GM18907 (cell line): ENCODE measurements around the gene TSPAN16.

Experiments used
- ATAC-seq: cut with Tn5 transposase; IDR thresholded peaks from one replicate; pipeline ENCODE4 v1.9.1; 2021; ENCODE audit warnings: mild to moderate bottlenecking, moderate library complexity; ENCODE audit not compliant: unreplicated experiment

The TSPAN16 gene, protein sequence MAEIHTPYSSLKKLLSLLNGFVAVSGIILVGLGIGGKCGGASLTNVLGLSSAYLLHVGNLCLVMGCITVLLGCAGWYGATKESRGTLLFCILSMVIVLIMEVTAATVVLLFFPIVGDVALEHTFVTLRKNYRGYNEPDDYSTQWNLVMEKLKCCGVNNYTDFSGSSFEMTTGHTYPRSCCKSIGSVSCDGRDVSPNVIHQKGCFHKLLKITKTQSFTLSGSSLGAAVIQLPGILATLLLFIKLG

DNA sequence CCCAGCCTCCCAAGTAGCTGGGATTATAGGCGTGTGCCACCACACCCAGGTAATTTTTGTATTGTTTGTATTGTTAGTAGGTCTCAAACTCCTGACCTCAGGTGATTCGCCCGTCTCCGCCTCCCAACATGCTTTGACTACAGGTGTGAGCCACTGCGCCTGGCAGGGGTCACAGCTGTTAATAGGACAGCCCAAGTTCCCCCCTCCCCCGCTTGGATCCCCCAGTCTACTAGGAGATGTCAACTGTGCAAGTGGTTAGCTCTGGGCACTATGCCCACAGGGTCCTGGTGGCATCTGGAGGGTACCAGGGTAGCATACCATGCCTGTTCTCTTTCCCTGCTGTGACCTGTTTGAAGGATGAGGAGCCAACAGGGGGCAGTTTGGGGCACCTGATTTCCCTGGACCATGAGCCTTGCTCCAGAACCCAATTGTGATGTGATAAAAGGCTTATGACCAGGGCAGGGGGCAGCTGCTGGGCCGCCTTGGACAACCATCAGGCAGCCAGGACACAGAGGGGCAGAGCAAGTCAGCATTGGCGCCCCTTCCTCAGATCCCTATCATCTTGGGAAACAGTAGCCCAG is at the start of gene TSPAN16:
TSS of gene TSPAN16 (plus strand) at position 496 of the 581 bp plus-strand sequence. CDS start 138 bp downstream, outside the sequence.
- ATAC-seq, result no peak

DNA sequence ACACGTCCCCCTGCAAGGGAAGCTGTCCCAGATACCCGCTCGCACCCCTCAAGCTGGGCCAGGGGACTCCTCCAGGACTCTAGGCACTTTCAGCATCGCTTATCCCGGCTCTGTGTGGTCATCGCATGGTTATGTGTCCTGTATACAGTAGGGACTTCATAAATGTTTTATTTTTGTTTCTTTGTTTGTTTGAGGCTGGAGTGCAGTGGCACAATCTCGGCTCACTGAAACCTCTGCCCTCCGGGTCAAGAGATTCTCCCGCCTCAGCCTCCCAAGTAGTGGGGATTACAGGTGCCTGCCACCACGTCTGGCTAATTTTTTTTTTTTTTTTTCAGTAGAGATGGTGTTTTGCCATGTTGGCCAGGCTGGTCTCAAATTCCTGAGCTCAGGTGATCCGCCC is 49.0 kb upstream of the TSPAN16 start:
- ATAC-seq, result no peak

DNA sequence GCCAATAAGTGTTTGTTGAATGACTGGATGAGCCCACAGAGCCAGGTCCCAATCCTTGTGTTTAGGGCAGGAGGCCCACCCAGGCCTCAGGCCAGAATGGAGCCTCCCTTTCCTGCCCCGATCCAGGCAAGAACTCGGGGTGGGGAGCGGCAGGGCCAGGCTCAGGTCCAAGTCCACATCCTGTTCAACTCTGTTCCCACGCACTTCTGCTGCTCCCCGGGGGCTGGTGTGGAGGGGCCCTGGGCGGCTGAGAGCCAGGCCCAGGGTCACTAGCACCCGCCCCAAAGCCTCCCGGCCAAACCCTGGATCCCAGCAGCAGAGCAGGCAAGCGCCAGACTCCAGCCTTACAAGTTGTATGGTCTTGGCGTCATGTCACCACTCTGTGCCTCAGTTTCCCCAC is 48.6 kb upstream of the TSPAN16 start:
- no peak for ATAC-seq

DNA sequence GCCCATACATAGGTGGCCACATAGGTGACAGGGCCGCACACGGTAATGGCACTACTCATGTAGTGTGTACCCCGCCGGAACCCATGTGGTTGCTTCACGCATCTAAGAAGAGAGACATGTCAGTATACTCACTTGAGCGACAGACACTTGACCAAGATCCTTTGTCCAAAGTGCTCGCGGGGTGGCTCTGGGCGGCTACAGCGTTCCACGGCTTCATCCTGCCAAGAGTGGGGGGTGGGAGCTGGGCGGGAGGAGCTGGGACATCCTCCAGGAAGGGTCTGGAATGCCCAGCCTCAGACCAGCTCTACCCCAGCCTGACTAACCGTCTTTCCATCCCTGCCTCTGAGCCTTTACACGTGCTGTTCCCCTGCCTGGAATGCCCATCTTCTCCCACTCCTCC is 48.0 kb upstream of the TSPAN16 start:
- no peak for ATAC-seq

DNA sequence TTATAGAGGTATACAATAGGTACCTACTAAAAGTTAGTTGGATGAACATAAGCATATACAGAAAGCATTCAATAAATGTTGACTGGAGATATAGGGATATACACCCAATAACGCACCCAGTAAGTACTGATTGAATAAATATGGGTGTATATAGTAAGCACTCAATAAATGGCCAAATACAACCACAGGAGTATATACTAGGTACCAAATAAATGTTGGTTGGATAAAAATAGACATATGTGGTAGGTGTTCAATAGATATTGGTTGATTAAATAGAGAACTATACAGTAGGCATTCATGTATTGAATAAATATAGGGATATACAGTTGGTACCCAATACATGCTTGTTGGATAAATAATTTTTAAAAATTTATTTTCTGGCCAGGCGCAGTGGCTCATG is 47.1 kb upstream of the TSPAN16 start:
- ATAC-seq, result no peak

DNA sequence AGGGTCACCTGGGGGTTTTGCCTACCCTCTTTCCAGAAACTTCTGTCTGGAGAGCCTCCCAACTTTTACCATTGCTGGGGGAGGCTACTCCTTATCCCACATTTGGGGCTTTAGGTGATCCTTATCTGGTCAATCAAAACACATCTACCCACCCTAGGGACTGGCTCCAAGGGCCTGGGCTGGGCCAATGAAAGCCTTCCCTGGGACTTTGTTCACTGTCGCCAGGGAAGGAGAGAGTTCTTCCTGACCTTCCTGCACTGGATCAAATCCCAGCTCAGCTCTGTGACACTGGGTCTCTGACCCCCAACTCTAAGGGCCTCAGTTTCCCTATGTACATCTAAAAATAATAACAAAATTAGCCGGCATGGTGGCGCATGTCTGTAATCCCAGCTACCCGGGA is 44.7 kb upstream of the TSPAN16 start:
- ATAC-seq, result no peak

DNA sequence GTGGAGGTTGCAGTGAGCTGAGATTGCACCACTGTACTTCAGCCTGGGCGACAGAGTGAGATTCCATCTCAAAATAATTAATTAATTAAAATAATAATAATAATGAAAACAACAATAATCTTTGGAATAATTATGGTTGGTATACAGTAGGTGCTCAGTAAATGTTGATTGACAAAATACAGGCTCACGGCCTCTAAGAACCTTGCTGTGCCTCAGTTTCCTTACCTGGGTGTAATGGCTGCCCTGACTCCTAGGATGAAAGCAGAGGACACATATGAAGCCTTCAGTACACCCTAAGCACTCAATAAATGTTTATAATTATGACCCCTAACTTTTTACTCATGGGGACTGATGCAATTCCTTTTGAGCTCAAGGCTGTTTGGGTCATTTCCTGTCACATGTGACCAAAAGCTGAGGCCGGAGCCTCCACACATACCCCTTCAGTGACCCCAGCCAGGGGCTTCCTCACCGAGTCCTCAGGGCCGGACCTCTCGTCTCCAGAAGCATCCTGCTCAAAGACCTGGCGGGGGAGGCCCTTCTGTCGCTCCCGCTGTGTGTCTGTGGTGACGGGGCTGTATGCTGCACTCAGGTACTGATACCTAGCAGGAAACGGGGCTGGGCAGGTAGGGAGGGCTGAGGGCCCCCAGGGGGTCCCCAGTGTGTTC is 44.2 kb upstream of the TSPAN16 start:
- ATAC-seq, result no peak

DNA sequence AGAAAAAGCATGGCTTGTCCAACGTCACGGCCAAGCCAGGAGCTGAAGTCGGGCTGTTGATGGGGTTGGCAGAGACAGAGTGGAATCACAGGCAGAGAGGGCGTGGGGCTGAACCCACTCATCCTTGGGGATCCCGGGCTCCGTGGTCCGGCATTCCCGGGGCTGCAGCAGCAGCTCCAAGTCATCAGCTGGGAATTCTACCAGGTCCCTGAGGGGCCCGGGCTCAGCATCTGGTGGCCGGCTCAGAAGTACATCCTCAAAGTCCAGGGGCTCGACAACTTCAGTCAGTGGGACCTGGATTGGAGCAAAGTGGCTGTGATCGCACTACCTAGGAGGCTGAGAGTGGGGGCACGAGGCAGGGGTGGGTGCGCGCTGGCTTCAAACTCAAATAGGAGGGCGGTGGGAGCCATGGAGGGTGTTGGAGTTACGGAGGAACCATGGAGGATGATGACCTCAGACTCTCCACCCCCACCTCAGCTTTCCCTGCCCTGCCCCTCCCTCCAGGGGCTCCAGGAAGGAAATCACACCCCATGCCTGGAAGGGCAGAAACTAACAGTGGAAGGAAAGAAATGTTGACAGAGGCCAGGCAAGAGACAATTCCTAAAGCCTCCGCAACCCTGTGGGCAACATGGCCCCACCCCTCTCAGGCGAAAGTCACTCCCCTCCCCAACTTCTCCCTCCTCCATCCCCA is 43.1 kb upstream of the TSPAN16 start:
- no peak for ATAC-seq

DNA sequence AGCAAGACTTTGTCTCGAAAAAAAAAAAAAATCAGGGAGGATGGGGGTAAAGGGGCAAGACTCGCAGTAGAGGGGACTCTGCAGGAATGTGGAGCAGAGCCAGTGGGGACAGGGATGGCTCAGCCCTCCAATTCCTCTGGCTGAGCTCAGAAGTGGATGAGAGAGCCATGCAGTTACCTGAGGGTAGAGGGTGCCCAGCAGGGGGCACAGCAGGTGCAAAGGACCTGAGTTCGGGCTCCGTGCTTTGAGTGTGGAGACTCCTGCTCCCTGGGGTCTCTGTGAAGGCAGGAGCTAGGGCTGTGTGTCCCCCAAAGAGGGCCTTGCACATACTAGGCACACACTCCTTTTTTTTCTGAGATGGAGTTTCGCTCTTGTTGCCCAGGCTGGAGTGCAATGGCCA is 41.3 kb upstream of the TSPAN16 start:
- ATAC-seq, result no peak

DNA sequence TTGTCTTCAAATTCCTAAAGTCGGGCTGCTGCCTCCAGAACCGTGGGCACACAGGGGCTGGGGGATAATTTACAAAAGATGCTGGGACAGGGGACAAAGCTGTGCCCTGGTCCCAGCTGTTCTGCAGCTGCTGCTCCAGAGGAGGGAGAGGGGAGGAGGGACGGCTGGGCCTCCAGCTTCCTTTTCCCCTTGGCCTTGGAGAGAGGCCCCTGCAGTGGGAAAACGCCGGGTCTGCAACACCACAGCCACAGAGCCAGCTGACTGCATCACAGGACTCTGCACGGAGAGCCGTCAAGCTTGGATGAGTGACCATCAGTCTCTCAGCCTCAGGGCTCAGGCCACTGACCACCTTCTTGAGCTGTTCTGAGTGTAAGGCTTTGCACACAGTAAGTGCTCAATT is 39.8 kb upstream of the TSPAN16 start:
- no peak for ATAC-seq

DNA sequence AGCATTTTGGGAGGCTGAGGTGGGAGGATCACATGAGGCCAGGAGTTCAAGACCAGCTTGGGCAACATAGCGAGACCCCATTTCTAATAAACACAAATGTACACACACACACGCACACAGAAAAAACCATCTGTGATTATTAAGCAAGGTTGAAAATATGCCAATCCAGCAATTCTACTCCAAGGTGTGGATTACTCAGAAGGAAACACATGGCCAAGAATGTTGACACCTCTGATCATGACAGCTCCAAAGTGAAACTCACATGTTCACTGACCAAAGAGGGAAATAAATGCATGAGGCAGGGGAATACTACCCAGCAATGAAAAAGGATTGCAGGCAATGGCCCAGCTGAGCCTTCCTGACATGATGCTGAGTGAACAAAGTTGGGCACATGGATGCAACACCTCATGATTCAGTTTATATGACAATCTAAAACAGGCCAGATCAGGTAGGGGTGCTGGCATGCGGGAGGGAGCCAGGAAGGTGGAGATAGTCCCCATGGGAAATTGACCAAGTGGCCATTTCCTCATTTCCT is 38.0 kb upstream of the TSPAN16 start:
- no peak for ATAC-seq

DNA sequence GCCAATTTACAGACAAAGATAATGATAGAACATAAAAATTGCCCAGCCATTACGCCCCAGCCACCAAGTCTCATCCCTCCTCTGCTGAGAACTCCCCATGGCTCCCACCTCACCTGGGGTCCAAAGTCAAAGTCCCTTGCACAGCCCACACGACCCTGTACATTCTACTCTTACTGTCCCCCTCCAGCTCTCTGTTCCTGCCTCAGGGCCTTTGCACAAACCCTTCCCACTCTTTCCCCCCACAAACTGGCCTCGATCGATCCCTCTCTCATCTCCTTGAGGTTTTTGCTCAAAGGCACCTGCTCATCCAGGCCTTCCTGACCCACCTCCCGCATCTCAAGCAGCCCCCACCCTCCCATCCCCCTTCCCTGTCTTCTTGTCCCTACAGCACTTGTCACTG is 35.0 kb upstream of the TSPAN16 start:
- ATAC-seq, result no peak

DNA sequence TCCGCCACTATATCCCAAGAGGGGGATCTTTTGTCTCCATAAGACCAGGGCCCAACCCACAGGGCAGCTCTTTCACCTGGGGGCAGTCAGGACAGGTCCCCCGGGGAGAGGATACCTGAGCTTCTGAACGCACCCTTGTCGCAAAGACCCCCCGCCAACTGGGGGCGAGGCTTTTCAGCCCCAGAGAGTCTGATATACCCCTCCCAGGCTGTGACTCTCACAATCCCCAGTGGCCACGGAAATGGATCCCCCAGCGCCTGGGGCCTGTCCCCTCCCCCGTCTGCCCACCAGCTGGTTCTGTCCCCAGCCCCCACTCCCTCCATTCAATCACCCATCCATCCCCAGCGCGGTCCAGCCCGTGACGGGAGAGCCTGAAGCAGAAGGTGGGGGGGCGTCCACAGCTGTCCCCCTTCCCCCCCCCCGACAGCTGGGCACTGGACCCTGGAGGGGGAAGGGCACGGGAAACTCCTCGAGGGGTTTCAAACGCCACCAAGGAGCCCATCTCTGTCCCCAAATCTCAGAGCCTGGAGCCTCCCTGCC is 34.5 kb upstream of the TSPAN16 start:
- ATAC-seq, result no peak

DNA sequence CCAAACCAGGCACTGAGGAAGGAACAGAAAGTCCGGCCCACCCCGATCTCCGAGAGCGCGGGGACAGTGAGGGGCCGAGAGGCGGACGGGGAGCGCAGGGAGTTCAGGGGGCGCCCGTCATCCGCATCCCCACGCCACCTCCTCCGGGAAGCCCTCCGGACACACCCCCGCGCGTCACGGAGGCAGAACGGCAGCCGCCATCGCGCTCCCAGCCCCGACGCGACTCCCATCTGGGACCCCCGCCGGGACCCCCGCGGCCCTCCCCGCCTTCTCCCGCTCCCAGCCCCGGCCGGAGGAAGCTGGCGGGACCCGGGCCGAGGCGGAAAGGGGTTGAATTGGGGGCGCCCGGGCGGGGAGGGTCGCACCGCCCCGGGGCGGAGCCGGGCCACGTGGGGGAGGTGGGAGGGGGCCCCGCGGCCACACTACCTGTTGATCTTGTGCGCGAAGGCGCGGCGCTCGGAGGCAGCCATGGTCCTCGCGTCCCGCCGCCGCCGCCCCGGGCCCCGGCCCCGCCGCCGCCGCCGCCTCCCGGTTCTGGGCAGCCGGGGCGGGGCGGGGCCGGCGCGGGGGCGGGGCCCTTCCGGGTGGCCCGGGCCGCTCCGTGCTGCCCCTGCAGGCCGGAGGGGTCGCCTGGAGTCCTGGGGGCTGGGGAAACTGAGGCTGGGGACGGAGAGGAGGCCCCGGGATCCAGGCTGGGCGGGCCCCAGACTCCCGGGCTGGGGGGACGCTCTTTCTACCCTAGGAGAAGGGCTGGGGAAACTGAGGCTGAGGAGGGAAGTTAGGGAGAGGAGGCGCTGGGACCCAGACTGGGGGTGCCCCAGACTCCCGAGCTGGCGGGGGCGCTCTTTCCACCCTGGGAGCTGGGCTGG is 33.8 kb upstream of the TSPAN16 start, which contains the start of gene DOCK6:
TSS of gene DOCK6 (minus strand) at position 554 of the 869 bp plus-strand sequence. CDS start at position 470, 84 bp downstream.
- no peak for ATAC-seq

DNA sequence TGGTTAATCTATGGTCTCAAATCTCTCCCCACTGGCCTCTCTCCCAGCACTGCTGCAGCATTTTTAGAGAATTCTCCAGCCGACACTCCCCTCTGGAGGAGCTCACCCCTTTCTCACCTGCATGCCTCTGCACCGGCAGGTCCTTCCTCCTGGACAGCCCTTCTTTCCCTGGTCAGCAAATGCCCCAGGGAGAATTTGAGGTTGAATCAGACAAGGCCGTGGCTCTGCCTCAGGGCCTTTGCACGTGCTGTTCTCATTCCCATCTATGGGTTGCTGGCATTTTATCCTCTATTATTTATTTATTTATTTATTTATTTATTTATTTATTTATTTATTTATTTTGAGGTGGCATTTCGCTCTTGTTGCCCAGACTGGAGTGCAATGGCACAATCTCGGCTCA is 32.2 kb upstream of the TSPAN16 start:
- ATAC-seq, result no peak

DNA sequence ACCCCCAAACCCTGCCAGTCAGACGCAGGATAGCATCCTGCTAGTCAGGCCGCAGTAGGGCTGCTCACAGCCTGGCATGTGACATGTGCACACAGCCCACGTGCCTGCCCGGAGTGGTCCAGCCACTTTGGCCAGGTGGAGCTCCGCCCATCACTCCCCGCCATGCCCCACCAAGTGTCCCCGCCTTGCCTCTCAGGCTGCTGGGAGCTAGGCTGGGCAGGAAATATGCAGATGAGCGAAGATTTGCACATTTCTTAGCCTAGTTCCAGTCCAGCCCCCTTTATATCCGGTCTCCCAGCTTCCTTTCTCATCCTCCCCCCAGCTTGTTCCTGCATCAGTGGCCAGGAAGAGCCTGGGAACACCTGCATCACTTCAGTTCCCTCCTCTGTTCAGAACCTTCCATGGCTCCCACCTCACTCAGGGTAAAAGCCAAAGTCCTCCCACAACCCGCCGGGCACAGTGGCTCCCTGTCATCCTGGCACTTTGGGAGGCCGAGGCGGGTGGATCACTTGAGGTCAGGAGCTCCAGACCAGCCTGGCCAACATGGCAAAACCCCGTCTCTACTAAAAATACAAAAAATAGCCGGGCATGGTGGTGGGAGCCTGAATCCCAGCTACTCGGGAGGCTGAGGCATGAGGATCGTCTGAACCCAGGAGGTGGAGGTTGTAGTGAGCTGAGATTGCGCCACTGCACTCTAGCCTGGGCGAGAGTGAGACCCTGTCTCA is 31.3 kb upstream of the TSPAN16 start:
- no peak for ATAC-seq

DNA sequence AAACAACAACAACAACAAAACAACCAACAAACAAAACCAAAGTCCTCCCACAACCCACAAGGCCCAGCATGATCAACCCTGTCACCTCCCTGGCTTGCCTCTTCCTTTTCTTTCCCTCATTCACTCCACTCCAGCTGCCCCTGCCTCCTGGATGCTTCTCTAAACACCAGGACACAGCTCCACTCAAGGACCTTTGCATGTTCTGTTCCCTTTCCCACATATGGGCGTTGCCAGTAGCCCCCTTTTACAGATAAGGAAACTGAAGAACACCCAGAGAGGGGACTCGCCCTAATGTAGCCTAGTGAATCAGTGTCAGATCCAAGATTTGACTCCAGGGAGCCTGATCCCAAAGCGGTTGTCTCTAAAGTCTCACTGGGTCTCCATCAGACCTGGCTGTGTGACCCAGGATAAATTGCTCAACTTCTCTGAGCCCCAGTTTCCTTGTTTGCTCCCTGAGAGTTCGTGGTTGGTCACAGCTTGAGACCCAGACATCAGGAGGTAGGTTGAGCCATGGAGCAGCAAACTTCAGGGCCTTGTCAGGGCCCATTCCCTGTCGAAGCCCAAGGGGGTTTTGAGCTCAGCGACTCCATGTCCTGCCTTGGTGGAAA is 30.7 kb upstream of the TSPAN16 start:
- no peak for ATAC-seq

DNA sequence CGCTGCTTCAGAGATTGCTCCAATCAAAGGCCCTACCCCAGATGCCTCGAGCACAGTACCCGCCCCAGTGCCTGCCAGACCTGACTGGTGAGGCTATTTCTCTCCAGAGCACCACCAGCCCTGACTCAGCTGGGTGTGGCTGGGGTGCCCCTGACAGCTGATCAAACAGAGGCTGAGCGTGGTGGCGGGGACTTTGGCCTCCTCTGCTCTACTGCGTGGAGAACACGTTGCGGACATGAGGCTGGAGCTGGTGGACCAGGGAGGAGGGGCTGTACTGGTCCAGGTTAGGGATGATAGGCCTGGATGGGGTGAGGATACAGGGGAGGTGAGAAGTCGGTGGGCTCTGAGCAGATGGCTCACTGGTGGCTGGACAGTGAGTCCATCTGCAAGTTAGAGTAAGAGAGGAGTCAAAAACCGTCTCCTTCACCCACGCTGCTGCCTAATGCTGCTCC is 30.1 kb upstream of the TSPAN16 start:
- no peak for ATAC-seq
